Endothelial cell of umbilical vein (primary cell): ENCODE results near the gene GAN. TPM values are rescaled to one million over a fixed set of nuclear protein-coding genes. Genes with fewer than 3 reads are reported as not detected.

Experiments used
- BruUV-seq: library from RNA; stranded (reverse); fragments of 400-500 nt; replicated peaks from 2 replicates; lab custom pipeline; 2021; lab: Mats Ljungman, UMichigan
- CTCF ChIA-PET: fragments of 300-600, 350-600 bp; sonication (Branson Sonifier 250); formaldehyde crosslinking; loops from one replicate; lab custom pipeline; 2021; ENCODE audit warnings: antibody characterized with exemption, inconsistent platforms; lab: Charles Lee
- POLR2A ChIA-PET: fragments of 300-600, 350-600 bp; sonication (Branson Sonifier 250); formaldehyde crosslinking; loops from one replicate; lab custom pipeline; 2021; ENCODE audit warnings: antibody characterized with exemption, inconsistent platforms; lab: Charles Lee
- DNase-seq: peaks from one replicate; pipeline ENCODE4 v3.0.0-alpha.2; 2011; ENCODE audit warnings: low read depth, low spot score
- FAIRE-seq: peaks from 2 replicates; lab custom pipeline; 2011; peaks lifted over from hg19 to GRCh38; lab: Jason Lieb, UNC
- H2AFZ ChIP-seq: 2 replicates; pipeline ENCODE4 v1.6.0; 2012; ENCODE audit warnings: low read depth, low read length, control low read depth, inconsistent platforms
- H3K27ac ChIP-seq: 2 replicates; pipeline ENCODE4 v1.5.1; 2011; ENCODE audit warnings: low read depth, mild to moderate bottlenecking, control low read depth, low read length, moderate library complexity; ENCODE audit not compliant: insufficient read depth
- H3K27me3 ChIP-seq, 2 experiments: 2 replicates each; pipeline versions ENCODE4 v1.6.0 to v1.6.1; 2011; ENCODE audit warnings: low read length in 2 of 2, mixed read lengths in 1 of 2; ENCODE audit not compliant: control insufficient read depth in 2 of 2, insufficient read depth in 2 of 2
- H3K36me3 ChIP-seq, 2 experiments: 2 replicates in 1 of 2; 3 replicates in 1 of 2; pipeline ENCODE4 v1.5.1; 2011; ENCODE audit warnings: low read length in 2 of 2, mild to moderate bottlenecking in 1 of 2, moderate library complexity in 1 of 2; ENCODE audit not compliant: control insufficient read depth in 2 of 2, insufficient read depth in 2 of 2; ENCODE audit errors: extremely low read depth in 1 of 2
- H3K4me1 ChIP-seq: 3 replicates; pipeline ENCODE4 v1.5.1; 2011; ENCODE audit warnings: mild to moderate bottlenecking, low read length; ENCODE audit not compliant: control insufficient read depth, insufficient read depth; ENCODE audit errors: extremely low read depth
- H3K4me2 ChIP-seq: 2 replicates; pipeline ENCODE4 v1.6.1; 2011; ENCODE audit warnings: low read length, control low read depth, mixed read lengths; ENCODE audit not compliant: insufficient read depth
- H3K4me3 ChIP-seq, 3 experiments: fragments of 200-600 bp in 1 of 3; sonication (generic), shearing (Covaris generic) in 1 of 3; replicated peaks in 1 of 3; 2 replicates each; pipeline ENCODE4 v1.5.1; 2011 to 2016; ENCODE audit warnings: control low read depth in 3 of 3, low read length in 3 of 3, mild to moderate bottlenecking in 2 of 3, inconsistent platforms in 1 of 3, low read depth in 1 of 3, moderate library complexity in 1 of 3; ENCODE audit not compliant: insufficient read depth in 1 of 3
- H3K79me2 ChIP-seq: 2 replicates; pipeline ENCODE4 v1.6.0; 2012; ENCODE audit warnings: low read length, inconsistent platforms; ENCODE audit not compliant: control insufficient read depth, insufficient read depth
- H3K9ac ChIP-seq: replicated peaks from 2 replicates; pipeline ENCODE3; 2011; ENCODE audit warnings: low read length, control low read depth; ENCODE audit not compliant: insufficient read depth; ENCODE audit errors: extremely low read depth
- H3K9me1 ChIP-seq: replicated peaks from 3 replicates; pipeline ENCODE4 v1.6.0; 2011; ENCODE audit warnings: mild to moderate bottlenecking, low read length; ENCODE audit not compliant: control insufficient read depth, insufficient read depth; ENCODE audit errors: extremely low read depth
- H3K9me3 ChIP-seq: replicated peaks from 2 replicates; pipeline ENCODE4 v1.5.1; 2012; ENCODE audit warnings: low read length, inconsistent platforms; ENCODE audit not compliant: control insufficient read depth, insufficient read depth
- H4K20me1 ChIP-seq: replicated peaks from 2 replicates; pipeline ENCODE3; 2011; ENCODE audit warnings: mild to moderate bottlenecking, low read length; ENCODE audit not compliant: control insufficient read depth, insufficient read depth; ENCODE audit errors: extremely low read depth
- CTCF ChIP-seq, 2 donors: IDR thresholded peaks; 1 replicate in 1 of 2; 2 replicates in 1 of 2; pipeline ENCODE4 v1.5.1; 2011; ENCODE audit warnings: low read length in 2 of 2, mild to moderate bottlenecking in 2 of 2, moderate library complexity in 2 of 2, control low read depth in 1 of 2, inconsistent platforms in 1 of 2, low read depth in 1 of 2; ENCODE audit not compliant: insufficient read depth in 1 of 2; ENCODE audit errors: extremely low read depth in 1 of 2
- EZH2 ChIP-seq: IDR thresholded peaks from 2 replicates; pipeline ENCODE4 v1.6.1; 2012; ENCODE audit warnings: borderline replicate concordance, low read depth, mild to moderate bottlenecking, moderate library complexity, low read length, inconsistent platforms; ENCODE audit not compliant: severe bottlenecking
- FOS ChIP-seq: IDR thresholded peaks from 2 replicates; pipeline ENCODE4 v1.6.1; 2011; ENCODE audit warnings: mild to moderate bottlenecking, low read length, moderate library complexity, borderline replicate concordance; ENCODE audit not compliant: insufficient read depth
- GATA2 ChIP-seq: IDR thresholded peaks from 2 replicates; pipeline ENCODE4 v1.7.0; 2011; ENCODE audit warnings: low read depth, mild to moderate bottlenecking, moderate library complexity, mixed read lengths, low read length; ENCODE audit not compliant: insufficient read length, insufficient read depth
- JUN ChIP-seq: IDR thresholded peaks from 2 replicates; pipeline ENCODE4 v1.6.1; 2011; ENCODE audit warnings: borderline replicate concordance, low read depth; ENCODE audit not compliant: insufficient read length, insufficient read depth
- MAX ChIP-seq: IDR thresholded peaks from 2 replicates; pipeline ENCODE4 v1.6.1; 2011; ENCODE audit not compliant: insufficient read depth, insufficient read length
- MYC ChIP-seq: IDR thresholded peaks from one replicate; pipeline ENCODE4 v1.6.1; 2011; ENCODE audit warnings: mild to moderate bottlenecking, low read depth, low read length
- POLR2A ChIP-seq: IDR thresholded peaks from 2 replicates; pipeline ENCODE4 v1.6.1; 2012; ENCODE audit warnings: low read depth, mild to moderate bottlenecking, control low read depth, low read length
- POLR2AphosphoS5 ChIP-seq: IDR thresholded peaks from 2 replicates; pipeline ENCODE4 v1.6.1; 2012; ENCODE audit warnings: low read depth, mild to moderate bottlenecking, control low read depth, low read length, moderate library complexity; ENCODE audit not compliant: insufficient read depth
- dilution Hi-C: fragments of 300-500 bp; cut with MboI; formaldehyde crosslinking; loops from one replicate; pipeline ENCODE4 v1.15.0; 2019; ENCODE audit warnings: low sequenced_read_pairs; ENCODE audit not compliant: extremely low pct_ligation_motif_present
- intact Hi-C: fragments of 100-400 bp; cut with micrococcal nuclease; formaldehyde crosslinking; loops from one replicate; pipeline ENCODE4 v1.10.0; 2022
- polyA plus RNA-seq, 4 experiments: library from polyadenylated mRNA; depleted of rRNA in 3 of 4; stranded (reverse) in 3 of 4; unstranded in 1 of 4; fragments of >200 nt; gene quantifications; 2 replicates each; pipeline versions ENCODE4 v1.2.1 to v1.2.3, GENCODE V29; 2011 to 2012; ENCODE audit warnings: missing spikeins in 1 of 4
- total RNA-seq: library from RNA; stranded (reverse); gene quantifications from 2 replicates; pipeline ENCODE4 v1.2.3, GENCODE V29; 2021

GAN gene
- total and polyA plus RNA-seq, 2 donors (not counting 3 experiments of a cell fraction or from before 2014, with no cell fraction given) = 1.8 to 11.1 TPM

GRCh38 chr16:81397058-81397878 is 82.5 kb downstream of the GAN start:
- CTCF ChIA-PET = no interaction called here

More at GRCh38 chr16:81397058-81397878, 82.5 kb downstream of the GAN start:
- no peak overlapping the region for H3K9ac ChIP-seq
- H3K36me3 ChIP-seq = no peaks in the 10 kb centered on the region
- no peaks in the 10 kb centered on the region for H3K27me3 ChIP-seq
- no peak overlapping the region for H2AFZ ChIP-seq
- no peak for DNase-seq
- BruUV-seq = no TSS peak
- dilution Hi-C loops (loop anchor here (25.0 kb wide), 1 partner anchor 340 kb away; no protein-coding TSS in a partner anchor), intact Hi-C loops (no loop called here)
- POLR2A ChIA-PET = no interaction called here
- H3K4me2 ChIP-seq = no peak overlapping the region
- TF ChIP-seq MAX (no peak), POLR2AphosphoS5 (no peak), POLR2A (no peak), GATA2 (no peak), EZH2 (no peak), MYC (no peak), CTCF (IDR thresholded peaks at IDR 0.05; ENCODE audit: extremely low read depth in 1 of 2, insufficient read depth in 1 of 2, low read depth in 1 of 2, low read length in 2 of 2) (no peak), FOS (no peak), JUN (no peak)
- H4K20me1 ChIP-seq = no peaks in the 10 kb centered on the region
- FAIRE-seq = no peak
- no peaks in the 10 kb centered on the region for H3K9me3 ChIP-seq
- H3K79me2 ChIP-seq = no peaks in the 10 kb centered on the region
- H3K4me3 ChIP-seq = no peak overlapping the region
- no peak overlapping the region for H3K27ac ChIP-seq
- H3K4me1 ChIP-seq = peaks cover 17% of the 10 kb centered on the region
- no peaks in the 10 kb centered on the region for H3K9me1 ChIP-seq
